Loucy (cell line): ENCODE measurements around the gene APH1B.

Source experiments
- CTCF ChIP-seq: fragments of 200-600 bp; sonication (generic); conservative IDR thresholded peaks from 2 replicates; pipeline ENCODE4 v1.5.1; 2014; ENCODE audit warnings: mild to moderate bottlenecking, antibody characterized with exemption, low read length
- EZH2phosphoT487 ChIP-seq: fragments of 200-600 bp; IDR thresholded peaks from 2 replicates; pipeline ENCODE4 v1.6.1; 2018; ENCODE audit warnings: antibody characterized with exemption, mild to moderate bottlenecking, moderate library complexity, borderline replicate concordance

GRCh38 chr15:63256433-63257274 lies 20.8 kb upstream of the APH1B start:
- no peak for TF ChIP-seq CTCF
- no peak for TF ChIP-seq EZH2phosphoT487
